ENCODE measurements around the gene TUFM.
A peak's percentile ranks its signal among the peaks of the same experiment; 100 is the strongest.
"Not testable (repeated sequence)": the region's sequence is repeated elsewhere in the genome, so short reads cannot be mapped to it uniquely, and the experiment has no call there.

The TUFM gene

DNA sequence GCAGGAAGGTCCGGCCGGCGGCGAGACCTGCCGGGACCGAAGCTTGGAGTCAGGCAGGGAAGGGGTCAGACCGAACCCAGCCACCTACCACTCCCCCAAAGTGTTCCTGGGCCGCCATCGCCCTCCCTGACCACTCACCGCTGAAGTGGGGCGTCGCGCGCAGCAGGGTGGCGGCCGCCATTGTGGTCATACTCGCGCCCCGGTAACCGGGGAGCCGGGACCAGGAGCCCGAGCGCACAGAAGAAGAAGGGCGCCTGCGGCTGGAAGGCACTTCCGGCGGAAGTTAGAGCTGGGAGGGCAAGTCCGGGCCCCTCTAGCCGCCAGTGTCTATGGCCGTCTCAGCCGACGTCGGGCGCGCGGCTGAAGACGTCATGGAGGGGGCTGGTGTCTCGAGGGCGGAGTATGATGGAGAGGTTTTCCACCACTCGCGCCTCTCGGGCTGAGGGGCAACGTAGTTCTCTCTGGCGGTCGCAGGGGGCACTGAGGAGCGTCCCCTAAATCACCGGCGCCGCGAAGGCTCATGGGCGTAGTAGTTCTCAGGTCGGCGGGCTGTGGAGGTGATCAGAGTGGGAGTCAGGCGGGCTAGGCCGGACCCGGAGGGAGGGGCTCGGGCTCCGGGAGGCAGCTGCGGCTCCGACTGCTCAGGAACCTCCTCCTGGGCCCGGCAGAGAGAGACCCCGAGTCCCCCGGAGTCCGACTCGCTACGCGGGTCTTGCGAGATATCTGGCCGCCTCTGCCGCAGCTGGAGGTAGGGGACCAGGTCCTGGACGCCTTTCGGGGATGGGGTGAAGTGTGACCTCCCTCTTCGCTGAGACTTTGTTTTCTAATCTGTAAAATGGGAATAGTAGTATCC, at the start of gene TUFM:
TUFM (minus strand) TSS at position 269 of the 853 bp plus-strand sequence; CDS start at position 190, 79 bp downstream.
- peak; percentile 79 for TF ChIP-seq CTCF (IDR thresholded peaks at IDR 0.05; ENCODE audit: poor library complexity, severe bottlenecking)
- DNase-seq (ENCODE audit: low spot score) (peak; percentile 97), ATAC-seq (ENCODE audit: low read depth) (peak; percentile 89)
- Histone ChIP-seq H3K9me3 (ENCODE audit: severe bottlenecking) (no peaks in the 10 kb centered on the region), H3K36me3 (ENCODE audit: low read depth) (peaks cover 40% of the 10 kb centered on the region), H3K4me3 (ENCODE audit: severe bottlenecking) (peak within 1 kb of the TSS; percentile 72), H3K4me1 (ENCODE audit: insufficient read depth, poor library complexity, severe bottlenecking) (no peaks in the 10 kb centered on the region), H3K27ac (ENCODE audit: poor library complexity, severe bottlenecking) (peak within 1 kb of the TSS; percentile 43), H3K27me3 (ENCODE audit: insufficient read depth, poor library complexity, severe bottlenecking) (no peaks in the 10 kb centered on the region)

- no peak for ATAC-seq (ENCODE audit: low read depth)
- no peak for DNase-seq (ENCODE audit: low spot score)
- no peaks in the 10 kb centered on the region for H3K27me3 ChIP-seq (ENCODE audit: insufficient read depth, poor library complexity, severe bottlenecking)
- H3K27ac ChIP-seq (ENCODE audit: poor library complexity, severe bottlenecking) = no peak overlapping the region
- H3K4me3 ChIP-seq (ENCODE audit: severe bottlenecking) = no peak overlapping the region
- no peaks in the 10 kb centered on the region for H3K4me1 ChIP-seq (ENCODE audit: insufficient read depth, poor library complexity, severe bottlenecking)
- H3K36me3 ChIP-seq (ENCODE audit: low read depth) = no peaks in the 10 kb centered on the region
- no peak for TF ChIP-seq CTCF (IDR thresholded peaks at IDR 0.05; ENCODE audit: poor library complexity, severe bottlenecking)
- no peaks in the 10 kb centered on the region for H3K9me3 ChIP-seq (ENCODE audit: severe bottlenecking)
Measured at GRCh38 chr16:28895609-28896008, 49.5 kb upstream of the TUFM start.

GRCh38 chr16:28893291-28893690, 47.1 kb upstream of the TUFM start:
- DNase-seq (ENCODE audit: low spot score) = no peak
- no peaks in the 10 kb centered on the region for H3K27me3 ChIP-seq (ENCODE audit: insufficient read depth, poor library complexity, severe bottlenecking)
- H3K4me3 ChIP-seq (ENCODE audit: severe bottlenecking) = no peak overlapping the region
- no peak overlapping the region for H3K27ac ChIP-seq (ENCODE audit: poor library complexity, severe bottlenecking)
- H3K4me1 ChIP-seq (ENCODE audit: insufficient read depth, poor library complexity, severe bottlenecking) = no peaks in the 10 kb centered on the region
- no peak for ATAC-seq (ENCODE audit: low read depth)
- no peaks in the 10 kb centered on the region for H3K36me3 ChIP-seq (ENCODE audit: low read depth)
- no peaks in the 10 kb centered on the region for H3K9me3 ChIP-seq (ENCODE audit: severe bottlenecking)
- TF ChIP-seq CTCF (IDR thresholded peaks at IDR 0.05; ENCODE audit: poor library complexity, severe bottlenecking) = no peak

DNA sequence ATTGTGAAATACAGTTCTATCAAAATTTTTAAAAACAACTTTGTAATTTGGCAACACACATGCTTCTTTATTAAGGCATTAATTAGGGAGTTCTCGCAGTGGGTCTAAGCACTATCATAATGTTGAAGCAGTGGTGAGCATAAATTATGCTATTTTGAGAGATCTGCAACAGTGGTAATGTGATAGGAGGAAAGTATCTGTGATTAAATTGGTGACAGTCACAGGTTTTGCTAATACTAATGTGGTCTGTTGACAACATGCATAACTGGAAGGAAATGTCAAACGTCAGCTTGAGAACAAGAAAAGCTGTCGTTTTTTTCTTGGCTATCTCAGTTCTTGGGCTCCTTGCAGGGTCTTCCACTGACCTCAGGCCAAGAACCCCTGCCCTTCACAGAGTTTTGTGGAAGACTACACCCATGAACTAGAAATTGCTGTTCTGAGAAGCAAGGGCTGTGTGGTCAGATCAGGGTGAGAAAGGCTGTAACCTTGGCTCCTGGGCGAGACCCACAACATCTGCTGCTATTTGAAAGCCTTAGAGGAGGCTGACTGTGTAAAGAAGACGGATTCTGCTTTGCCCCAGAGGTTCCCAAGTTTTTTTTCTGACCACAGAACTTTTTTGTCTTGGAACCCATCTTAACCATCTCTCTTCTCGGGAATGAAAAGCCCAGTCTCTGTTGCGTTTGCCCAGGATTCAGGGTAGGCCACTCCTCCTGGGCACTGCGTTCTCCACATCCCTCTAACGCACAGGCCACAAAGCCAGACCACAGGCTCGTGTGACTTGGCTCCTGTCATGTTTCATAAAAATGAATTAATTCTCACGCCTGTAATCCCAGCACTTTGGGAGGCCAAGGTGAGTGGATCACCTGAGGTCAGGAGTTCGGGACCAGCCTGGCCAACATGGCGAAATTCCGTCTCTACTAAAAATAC, 46.1 kb upstream of the TUFM start:
- Histone ChIP-seq H3K9me3 (ENCODE audit: severe bottlenecking) (no peaks in the 10 kb centered on the region), H3K4me3 (ENCODE audit: severe bottlenecking) (no peak overlapping the region), H3K27ac (ENCODE audit: poor library complexity, severe bottlenecking) (no peak overlapping the region), H3K36me3 (ENCODE audit: low read depth) (no peaks in the 10 kb centered on the region), H3K4me1 (ENCODE audit: insufficient read depth, poor library complexity, severe bottlenecking) (no peaks in the 10 kb centered on the region), H3K27me3 (ENCODE audit: insufficient read depth, poor library complexity, severe bottlenecking) (no peaks in the 10 kb centered on the region)
- DNase-seq (ENCODE audit: low spot score) (no peak), ATAC-seq (ENCODE audit: low read depth) (no peak)
- TF ChIP-seq CTCF (IDR thresholded peaks at IDR 0.05; ENCODE audit: poor library complexity, severe bottlenecking) = no peak

- H3K27ac ChIP-seq (ENCODE audit: poor library complexity, severe bottlenecking); H3K36me3 ChIP-seq (ENCODE audit: low read depth); ATAC-seq (ENCODE audit: low read depth); H3K4me1 ChIP-seq (ENCODE audit: insufficient read depth, poor library complexity, severe bottlenecking); H3K4me3 ChIP-seq (ENCODE audit: severe bottlenecking); DNase-seq (ENCODE audit: low spot score); H3K9me3 ChIP-seq (ENCODE audit: severe bottlenecking); H3K27me3 ChIP-seq (ENCODE audit: insufficient read depth, poor library complexity, severe bottlenecking): not testable (repeated sequence)
Measured at GRCh38 chr16:28890355-28890754, 44.2 kb upstream of the TUFM start.
